ENCODE measurements around the gene VASH1. TPM values are rescaled to one million over a fixed set of nuclear protein-coding genes. Genes with fewer than 3 reads are reported as not detected.

The VASH1 gene
- total RNA-seq, 6 experiments from 2014 or later = 0.94 to 2.9 (median 1.5) TPM

DNA sequence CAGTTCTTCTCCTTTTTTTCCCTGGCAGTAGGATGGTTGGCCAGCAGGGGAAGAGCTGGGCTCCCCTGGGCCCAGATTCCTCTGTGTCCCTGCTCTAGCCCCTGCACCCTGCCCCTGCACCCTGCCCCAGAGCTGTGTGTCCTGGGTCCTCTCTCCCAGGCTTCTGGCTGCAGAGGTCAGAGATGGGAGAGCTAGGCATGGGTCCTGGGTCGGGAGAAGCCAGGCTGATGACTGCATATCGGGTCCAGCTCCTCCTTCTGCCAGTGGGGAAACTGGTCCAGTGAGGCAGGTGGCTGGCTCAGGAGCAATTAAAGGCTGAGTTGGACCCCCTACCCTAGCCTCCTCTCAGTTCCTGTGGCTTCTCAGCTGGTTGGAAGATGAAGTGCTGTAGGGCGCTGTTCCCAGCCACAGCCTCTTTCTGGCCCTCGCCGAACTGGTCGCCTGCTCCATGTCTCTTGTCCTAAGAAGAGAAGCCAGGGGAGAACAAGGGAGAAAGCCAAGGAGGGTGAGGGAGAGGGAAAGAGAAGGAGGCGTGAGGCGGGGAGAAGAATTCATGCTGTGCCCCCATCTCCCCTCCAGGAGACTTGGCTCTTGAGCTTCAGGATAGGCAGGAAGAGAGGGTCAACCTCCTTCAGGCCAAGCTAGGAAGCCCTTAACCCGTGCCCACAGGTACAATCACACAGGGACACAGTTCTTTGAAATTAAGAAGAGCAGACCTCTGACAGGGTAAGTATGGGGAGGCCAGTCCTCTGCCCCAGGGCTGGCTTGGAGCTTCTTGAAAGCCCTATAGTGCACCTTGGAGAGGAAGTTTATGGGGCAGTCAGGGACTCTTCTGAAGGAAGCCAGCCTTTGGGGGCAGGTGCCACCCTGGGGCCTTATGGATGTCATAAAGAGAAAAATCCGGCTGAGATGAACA, 9.5 kb downstream of the VASH1 start:
- Mint-ChIP-seq H3K9me3 (no peaks in the 10 kb centered on the region), H3K27me3 (ENCODE audit: insufficient read depth) (peaks cover 7% of the 10 kb centered on the region), H3K36me3 (ENCODE audit: low read depth) (no peaks in the 10 kb centered on the region), H3K27ac (no peak overlapping the region), H3K4me1 (ENCODE audit: low read depth) (peaks cover 20% of the 10 kb centered on the region), H3K4me3 (no peak overlapping the region)
- DNase-seq = no peak
- TF ChIP-seq, protein P1, sequence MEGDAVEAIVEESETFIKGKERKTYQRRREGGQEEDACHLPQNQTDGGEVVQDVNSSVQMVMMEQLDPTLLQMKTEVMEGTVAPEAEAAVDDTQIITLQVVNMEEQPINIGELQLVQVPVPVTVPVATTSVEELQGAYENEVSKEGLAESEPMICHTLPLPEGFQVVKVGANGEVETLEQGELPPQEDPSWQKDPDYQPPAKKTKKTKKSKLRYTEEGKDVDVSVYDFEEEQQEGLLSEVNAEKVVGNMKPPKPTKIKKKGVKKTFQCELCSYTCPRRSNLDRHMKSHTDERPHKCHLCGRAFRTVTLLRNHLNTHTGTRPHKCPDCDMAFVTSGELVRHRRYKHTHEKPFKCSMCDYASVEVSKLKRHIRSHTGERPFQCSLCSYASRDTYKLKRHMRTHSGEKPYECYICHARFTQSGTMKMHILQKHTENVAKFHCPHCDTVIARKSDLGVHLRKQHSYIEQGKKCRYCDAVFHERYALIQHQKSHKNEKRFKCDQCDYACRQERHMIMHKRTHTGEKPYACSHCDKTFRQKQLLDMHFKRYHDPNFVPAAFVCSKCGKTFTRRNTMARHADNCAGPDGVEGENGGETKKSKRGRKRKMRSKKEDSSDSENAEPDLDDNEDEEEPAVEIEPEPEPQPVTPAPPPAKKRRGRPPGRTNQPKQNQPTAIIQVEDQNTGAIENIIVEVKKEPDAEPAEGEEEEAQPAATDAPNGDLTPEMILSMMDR (IDR thresholded peaks at IDR 0.05) = no peak

DNA sequence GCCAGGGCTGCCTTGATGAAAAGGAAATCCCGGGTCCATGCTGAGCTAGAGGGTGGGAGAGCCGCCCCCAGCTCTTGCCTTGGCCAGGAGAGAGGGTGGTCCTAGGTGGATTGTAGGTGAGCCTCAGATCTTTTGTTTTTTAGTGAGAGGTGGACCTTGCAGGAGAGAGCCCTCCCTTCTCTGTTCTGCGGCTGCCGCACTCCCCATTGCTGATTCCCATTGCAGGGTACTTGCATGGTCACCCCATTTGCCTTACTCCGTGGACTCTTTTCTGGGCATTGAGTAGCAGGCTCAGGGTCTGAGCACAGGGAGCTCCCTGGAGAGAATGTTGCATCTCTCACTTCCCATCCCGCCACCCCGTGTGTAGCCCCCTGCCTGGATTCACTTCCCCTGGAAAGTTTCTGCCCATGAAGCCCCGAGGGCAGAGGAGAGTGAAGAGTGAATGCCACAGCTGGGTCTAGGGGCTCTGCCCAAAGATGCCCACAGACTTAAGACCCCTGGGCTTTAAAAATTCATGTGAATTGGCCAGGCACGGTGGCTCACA, 10.2 kb downstream of the VASH1 start:
- Mint-ChIP-seq H3K27ac (no peak overlapping the region), H3K36me3 (ENCODE audit: low read depth) (no peaks in the 10 kb centered on the region), H3K27me3 (ENCODE audit: insufficient read depth) (peaks cover 7% of the 10 kb centered on the region), H3K9me3 (no peaks in the 10 kb centered on the region), H3K4me3 (no peak overlapping the region), H3K4me1 (ENCODE audit: low read depth) (peaks cover 20% of the 10 kb centered on the region)
- DNase-seq = no peak
- TF ChIP-seq, protein P1 (IDR thresholded peaks at IDR 0.05) = no peak

DNA sequence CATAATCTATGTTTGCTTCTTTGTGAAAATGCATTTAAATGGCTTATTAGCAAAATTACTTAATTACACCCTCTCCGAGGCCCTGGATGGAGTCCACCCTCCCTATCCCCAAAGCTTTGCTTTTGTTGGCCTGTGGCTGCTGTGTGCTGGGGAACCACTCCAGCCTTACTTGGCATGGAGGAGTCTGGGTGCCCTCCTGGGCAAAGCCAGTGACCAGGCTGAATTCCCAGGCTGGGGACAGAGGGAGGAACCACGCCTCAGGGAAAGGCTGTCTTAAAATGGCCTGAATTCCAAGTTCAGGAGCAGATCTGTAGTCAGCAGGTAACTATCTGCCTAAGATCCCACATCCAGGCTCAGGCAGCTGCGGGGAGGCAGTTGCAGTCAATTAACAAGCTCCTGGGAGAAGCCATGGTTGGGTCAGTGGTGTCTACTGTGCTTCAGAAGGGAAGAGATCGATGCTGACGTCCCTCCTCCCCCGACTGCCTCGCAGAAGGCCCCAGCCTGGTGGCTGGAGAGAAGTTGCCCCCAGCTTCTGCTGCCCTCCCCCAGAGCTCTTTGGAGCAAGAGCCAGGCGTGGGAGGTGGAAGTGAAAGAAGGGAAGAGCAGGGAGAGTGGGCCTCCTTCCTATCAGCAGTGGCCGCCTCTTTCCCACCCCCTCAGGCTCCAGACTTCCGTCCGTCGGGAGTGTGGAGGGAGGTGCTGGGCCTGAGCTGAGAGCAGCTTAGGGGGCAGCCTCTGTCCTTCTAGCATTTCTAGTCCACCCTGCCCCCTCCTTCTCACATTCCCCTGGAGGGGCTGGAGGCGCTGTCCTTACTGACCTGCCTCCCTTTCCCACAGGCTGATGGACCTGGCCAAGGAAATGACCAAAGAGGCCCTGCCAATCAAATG, 11.3 kb downstream of the VASH1 start:
- Mint-ChIP-seq H3K4me3 (peak overlapping the region; percentile 42; the same call in 1 of the 2 replicates), H3K9me3 (no peaks in the 10 kb centered on the region), H3K27ac (peak overlapping the region; percentile 64; the same call in 1 of the 2 replicates), H3K27me3 (ENCODE audit: insufficient read depth) (peaks cover 7% of the 10 kb centered on the region), H3K36me3 (ENCODE audit: low read depth) (no peaks in the 10 kb centered on the region), H3K4me1 (ENCODE audit: low read depth) (peaks cover 20% of the 10 kb centered on the region)
- no peak for DNase-seq
- TF ChIP-seq, protein P1 (IDR thresholded peaks at IDR 0.05) = no peak

DNA sequence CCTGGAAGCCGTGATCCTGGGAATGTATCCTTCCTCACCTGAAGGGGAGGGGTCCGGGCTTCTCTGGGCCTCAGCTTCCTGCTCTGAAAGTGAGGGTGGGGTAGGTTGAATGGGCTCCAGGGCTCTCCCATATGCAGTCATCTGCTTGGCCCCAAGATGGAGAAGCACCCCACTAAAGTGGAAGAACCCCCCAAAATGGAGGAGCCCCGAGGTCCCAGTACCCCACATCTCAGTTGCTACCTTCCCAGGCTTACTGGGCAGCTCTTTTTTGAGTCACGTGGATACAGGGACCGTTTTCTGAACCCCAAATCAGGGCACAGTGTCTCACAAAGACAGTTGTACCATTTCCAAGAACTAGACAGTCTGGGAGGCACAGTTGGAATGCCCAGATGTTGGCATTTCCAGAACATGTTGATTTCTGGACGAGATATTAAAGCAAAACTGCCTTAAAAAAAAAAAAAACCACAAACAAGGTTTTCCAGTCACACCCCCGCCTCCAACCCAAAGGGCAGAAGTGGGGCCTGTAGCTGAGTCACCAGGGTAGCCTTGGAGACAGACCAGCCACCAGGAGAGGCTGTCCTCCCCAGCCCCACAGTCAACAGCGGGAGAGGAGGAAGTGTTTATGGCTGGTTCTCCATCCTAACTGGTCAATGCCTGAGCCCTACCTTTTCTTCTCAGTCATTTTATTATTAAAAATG, 12.1 kb downstream of the VASH1 start:
- no peaks in the 10 kb centered on the region for H3K36me3 Mint-ChIP-seq (ENCODE audit: low read depth)
- no peaks in the 10 kb centered on the region for H3K9me3 Mint-ChIP-seq
- H3K27me3 Mint-ChIP-seq (ENCODE audit: insufficient read depth) = peaks cover 7% of the 10 kb centered on the region
- peaks cover 20% of the 10 kb centered on the region for H3K4me1 Mint-ChIP-seq (ENCODE audit: low read depth)
- H3K27ac Mint-ChIP-seq = peak overlapping the region; percentile 64
- peak overlapping the region; percentile 42; the same call in 1 of the 2 replicates for H3K4me3 Mint-ChIP-seq
- TF ChIP-seq, protein P1 (IDR thresholded peaks at IDR 0.05) = peak; percentile 5; the same call in 1 of the 2 replicates
- DNase-seq = peak; percentile 81

Measured in HFFc6 (cell line).